Measurements from ENCODE around the gene NPSR1. TPM values are rescaled to one million over a fixed set of nuclear protein-coding genes. Genes with fewer than 3 reads are reported as not detected.
"Not testable (repeated sequence)": the region's sequence is repeated elsewhere in the genome, so short reads cannot be mapped to it uniquely, and the experiment has no call there.

NPSR1 gene
- polyA plus RNA-seq, 3 donors, result not detected

GRCh38 chr7:34845666-34846361, 187.8 kb downstream of the NPSR1 start:
- WGBS, 3 donors, result 66 to 80% (median 67%) methylated on average over 4 of the region's 4 CpGs
- no peak overlapping the region for H3K27ac ChIP-seq (ENCODE audit: low read depth, low read length)

DNA sequence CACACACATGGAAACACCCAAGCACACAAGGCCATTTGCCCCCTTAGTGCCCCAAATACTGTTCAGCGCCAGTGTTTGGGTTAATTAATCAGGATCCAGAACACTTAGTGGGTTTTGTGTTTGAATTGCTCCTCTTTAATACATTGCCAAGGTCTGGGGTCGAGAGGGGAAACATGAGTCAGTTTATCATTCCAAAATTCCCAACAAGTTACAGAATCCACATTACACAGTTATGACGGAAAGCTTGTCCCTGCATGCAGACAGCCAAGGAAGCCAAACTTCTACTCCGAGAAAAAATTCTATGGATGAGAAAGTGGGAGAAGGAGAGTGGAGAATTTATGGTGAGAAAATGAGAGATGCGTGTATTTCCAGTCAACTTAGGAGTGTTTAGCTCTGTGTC, 189.0 kb downstream of the NPSR1 start:
- no peak overlapping the region for H3K27ac ChIP-seq (ENCODE audit: low read depth, low read length)
- WGBS, 3 donors, result 68 to 84% (median 75%) methylated on average over 5 of the region's 5 CpGs

DNA sequence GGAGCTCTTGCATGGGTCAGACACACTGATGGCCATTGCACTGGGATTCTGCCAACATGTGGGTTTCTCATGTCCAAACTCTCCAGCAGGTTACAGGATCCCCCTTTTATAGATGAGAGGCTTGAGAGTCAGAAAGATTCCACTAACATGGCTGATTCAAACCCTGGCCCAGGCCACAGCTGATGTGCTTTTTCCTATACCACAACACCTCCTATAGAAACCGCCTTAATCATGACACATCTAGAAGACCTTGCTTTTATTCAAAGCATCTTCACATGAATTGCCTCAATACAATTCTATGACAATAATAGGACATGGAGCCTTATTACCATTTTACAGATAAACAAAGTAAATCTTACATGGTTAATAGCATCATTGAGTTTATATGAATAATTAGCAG, 190.7 kb downstream of the NPSR1 start:
- WGBS, 3 donors, result 93 to 97% (median 96%) methylated on average over 1 of the region's 1 CpG
- no peak overlapping the region for H3K27ac ChIP-seq (ENCODE audit: low read depth, low read length)

GRCh38 chr7:34849163-34849960, 191.3 kb downstream of the NPSR1 start:
- H3K27ac ChIP-seq (ENCODE audit: low read depth, low read length), result no peak overlapping the region
- 56 to 83% (median 79%) methylated on average over 9 of the region's 9 CpGs for WGBS, 3 donors

- 54 to 83% (median 63%) methylated on average over 1 of the region's 1 CpG for WGBS, 3 donors
- H3K27ac ChIP-seq (ENCODE audit: low read depth, low read length), result no peak overlapping the region
Measured at GRCh38 chr7:34849986-34850385, 192.0 kb downstream of the NPSR1 start.

GRCh38 chr7:34850681-34851080, 192.7 kb downstream of the NPSR1 start:
- H3K27ac ChIP-seq (ENCODE audit: low read depth, low read length), result no peak overlapping the region
- 55 to 62% (median 58%) methylated on average over 8 of the region's 8 CpGs for WGBS, 3 donors

GRCh38 chr7:34851431-34851830, 193.4 kb downstream of the NPSR1 start:
- H3K27ac ChIP-seq (ENCODE audit: low read depth, low read length), result no peak overlapping the region
- 57 to 69% (median 64%) methylated on average over 2 of the region's 2 CpGs for WGBS, 3 donors

DNA sequence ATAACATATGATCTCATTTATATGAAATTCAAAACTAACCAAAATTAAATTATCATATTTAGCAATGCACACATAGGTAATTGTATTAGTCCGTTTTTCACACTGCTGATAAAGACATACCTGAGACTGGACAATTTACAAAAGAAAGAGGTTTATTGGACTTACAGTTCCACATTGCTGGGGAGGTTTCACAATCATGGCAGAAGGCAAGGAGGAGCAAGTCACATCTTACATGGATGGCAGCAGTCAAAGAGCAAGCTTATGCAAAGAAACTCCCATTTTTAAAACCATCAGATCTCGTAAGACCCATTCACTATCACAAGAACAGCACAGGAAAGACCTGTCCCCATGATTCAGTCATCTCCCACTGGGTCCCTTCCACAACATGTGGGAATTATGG, 200.4 kb downstream of the NPSR1 start:
- WGBS, 3 donors, result 71 to 86% (median 82%) methylated on average over 2 of the region's 2 CpGs
- not testable (repeated sequence) for H3K27ac ChIP-seq (ENCODE audit: low read depth, low read length)

DNA sequence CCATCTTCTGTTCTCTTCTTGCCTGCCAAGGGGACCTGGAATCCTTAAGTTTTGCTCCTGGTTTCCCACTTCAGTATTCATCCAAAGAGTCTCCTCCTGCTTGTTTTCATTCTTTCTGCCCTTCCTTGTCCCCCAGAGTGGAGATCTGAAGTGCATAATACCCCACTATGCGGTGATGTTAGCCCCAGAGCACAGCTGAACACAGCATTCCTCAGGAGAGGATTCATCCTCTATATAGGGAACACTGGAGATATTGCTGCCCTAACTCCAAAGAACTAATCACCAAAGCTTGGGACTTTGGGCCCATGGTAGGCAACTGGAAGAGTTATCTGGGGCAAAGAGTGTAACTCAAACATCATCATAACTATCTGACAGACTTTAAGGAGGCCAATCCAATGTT, 201.3 kb downstream of the NPSR1 start:
- 78 to 88% (median 81%) methylated on average over 1 of the region's 1 CpG for WGBS, 3 donors

DNA sequence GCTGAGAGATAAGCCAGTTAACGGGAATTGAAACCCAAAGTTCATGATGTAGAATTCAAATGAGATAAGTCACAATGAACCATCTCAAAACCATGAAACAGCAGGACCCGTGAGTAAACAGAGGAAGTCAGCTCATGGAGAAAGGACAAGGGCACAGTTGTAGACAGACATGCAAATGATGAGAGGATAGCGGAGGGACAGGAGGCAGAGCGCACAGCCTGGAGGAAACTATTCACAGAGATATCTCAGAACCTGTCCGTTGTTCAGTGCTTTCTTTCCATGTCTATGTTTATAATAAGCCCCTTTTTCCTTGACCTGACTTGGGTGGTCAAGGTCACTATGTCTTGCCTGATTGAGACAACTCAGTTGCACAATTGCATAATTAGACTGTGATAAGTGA, 208.2 kb downstream of the NPSR1 start:
- not testable (repeated sequence) for H3K27ac ChIP-seq (ENCODE audit: low read depth, low read length)
- 73 to 80% (median 77%) methylated on average over 4 of the region's 5 CpGs for WGBS, 3 donors

More for the DNA sequence above, 201.3 kb downstream of the NPSR1 start:
- not testable (repeated sequence) for H3K27ac ChIP-seq (ENCODE audit: low read depth, low read length)

DNA sequence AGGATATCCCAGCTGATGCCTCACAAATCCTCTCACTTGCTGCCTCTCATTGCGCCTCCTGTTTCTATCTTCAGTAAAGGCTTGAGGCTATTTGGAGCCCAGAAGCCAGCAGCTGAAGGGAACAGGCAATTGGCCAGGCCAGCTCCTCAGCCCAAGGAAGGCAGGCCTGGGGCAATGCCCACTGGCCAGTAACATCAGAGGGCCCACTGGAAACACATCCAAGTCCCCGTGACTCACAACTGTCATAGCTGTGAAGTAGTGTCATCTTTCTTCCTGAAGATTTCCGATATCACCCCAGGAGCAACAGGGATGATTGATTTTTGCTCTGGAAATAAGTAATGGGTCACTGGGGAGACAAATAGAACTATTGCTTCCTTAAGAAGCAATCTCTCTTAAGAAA, 209.3 kb downstream of the NPSR1 start:
- 71 to 82% (median 77%) methylated on average over 3 of the region's 3 CpGs for WGBS, 3 donors
- H3K27ac ChIP-seq (ENCODE audit: low read depth, low read length), result not testable (repeated sequence)

DNA sequence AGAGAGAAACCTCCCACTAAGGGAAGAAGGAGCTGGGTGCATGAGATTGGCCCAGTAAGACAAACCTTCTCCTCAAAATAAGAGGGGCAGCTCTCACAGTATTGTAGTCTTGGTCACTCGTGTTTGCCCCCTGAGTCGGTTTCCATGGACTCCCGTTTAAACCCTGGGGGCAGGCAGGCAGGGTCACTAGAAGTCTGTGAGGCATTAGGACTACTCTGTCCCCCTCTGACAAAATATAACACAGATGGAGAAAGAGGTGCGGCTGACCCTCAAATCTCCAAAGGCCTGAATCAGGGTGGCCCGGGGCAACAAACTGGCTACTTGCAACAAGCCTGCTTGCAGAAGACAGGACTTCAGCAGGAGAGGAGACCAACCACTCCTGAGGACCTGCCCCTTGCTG, 210.6 kb downstream of the NPSR1 start:
- 86 to 91% (median 91%) methylated on average over 5 of the region's 5 CpGs for WGBS, 3 donors
- H3K27ac ChIP-seq (ENCODE audit: low read depth, low read length), result not testable (repeated sequence)

- WGBS, 3 donors, result 71 to 89% (median 85%) methylated on average over 6 of the region's 6 CpGs
- no peak overlapping the region for H3K27ac ChIP-seq (ENCODE audit: low read depth, low read length)
Measured at GRCh38 chr7:34869057-34869456, 211.0 kb downstream of the NPSR1 start.

DNA sequence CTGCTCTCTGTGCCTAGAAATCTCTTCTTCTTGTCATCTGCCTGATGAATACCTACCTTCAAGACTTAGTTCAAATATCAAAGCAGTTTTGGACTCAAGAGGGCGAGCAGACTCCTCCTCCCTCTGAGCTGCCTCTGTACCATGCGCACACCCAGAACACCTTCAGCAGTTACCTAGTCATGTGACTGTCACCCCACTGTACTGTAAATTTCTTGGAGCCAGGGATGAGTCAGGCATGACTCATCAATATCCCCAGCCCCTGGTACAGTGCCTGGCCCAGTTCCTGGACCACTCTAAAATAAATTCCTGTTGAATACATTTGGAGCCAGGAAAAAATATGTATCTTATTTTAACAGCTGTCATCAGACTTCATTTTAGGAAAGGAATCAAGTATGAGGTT, 212.0 kb downstream of the NPSR1 start:
- WGBS, 3 donors, result 84 to 95% (median 88%) methylated on average over 2 of the region's 2 CpGs
- not testable (repeated sequence) for H3K27ac ChIP-seq (ENCODE audit: low read depth, low read length)

DNA sequence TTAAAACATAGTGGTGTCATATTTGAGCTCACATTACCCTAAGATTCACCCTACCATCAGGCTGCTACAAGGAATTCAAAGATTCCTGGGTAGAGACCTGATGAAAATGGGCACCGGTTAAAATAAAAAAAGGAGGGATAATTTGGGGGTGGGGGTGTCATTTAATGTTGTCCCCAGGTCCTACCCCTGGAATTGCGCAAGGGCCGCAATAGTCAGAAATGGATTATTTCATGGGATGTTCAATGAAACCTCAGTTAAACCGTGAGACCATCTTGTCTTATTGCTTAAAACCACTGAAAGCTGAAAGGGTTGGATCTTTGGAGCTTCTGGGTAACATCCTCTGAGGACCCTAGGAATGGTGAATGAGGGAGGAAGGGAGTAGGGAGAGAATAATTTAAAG, 216.3 kb downstream of the NPSR1 start:
- H3K27ac ChIP-seq (ENCODE audit: low read depth, low read length), result not testable (repeated sequence)
- 87 to 93% (median 92%) methylated on average over 4 of the region's 4 CpGs for WGBS, 3 donors

DNA sequence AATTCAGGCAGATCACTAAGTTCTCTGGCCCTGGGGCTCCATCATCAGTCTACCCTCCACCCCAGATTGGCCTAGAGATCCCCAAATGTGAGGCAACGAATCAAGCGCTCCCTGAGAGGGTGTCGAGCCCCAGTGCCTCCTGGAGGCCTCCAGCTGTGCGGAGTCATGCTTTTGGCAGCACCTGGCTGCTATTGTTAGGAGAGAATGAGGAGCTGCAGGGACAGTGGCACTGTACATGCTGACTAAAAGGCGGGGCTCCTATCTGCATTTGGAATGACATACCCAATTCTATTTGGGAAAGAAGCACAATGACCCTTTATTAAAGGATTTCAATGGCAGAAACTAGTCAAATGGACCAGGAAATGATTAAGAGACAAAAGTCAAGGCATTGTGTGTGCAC, 217.5 kb downstream of the NPSR1 start:
- 78 to 82% (median 81%) methylated on average over 5 of the region's 5 CpGs for WGBS, 3 donors
- no peak overlapping the region for H3K27ac ChIP-seq (ENCODE audit: low read depth, low read length)

DNA sequence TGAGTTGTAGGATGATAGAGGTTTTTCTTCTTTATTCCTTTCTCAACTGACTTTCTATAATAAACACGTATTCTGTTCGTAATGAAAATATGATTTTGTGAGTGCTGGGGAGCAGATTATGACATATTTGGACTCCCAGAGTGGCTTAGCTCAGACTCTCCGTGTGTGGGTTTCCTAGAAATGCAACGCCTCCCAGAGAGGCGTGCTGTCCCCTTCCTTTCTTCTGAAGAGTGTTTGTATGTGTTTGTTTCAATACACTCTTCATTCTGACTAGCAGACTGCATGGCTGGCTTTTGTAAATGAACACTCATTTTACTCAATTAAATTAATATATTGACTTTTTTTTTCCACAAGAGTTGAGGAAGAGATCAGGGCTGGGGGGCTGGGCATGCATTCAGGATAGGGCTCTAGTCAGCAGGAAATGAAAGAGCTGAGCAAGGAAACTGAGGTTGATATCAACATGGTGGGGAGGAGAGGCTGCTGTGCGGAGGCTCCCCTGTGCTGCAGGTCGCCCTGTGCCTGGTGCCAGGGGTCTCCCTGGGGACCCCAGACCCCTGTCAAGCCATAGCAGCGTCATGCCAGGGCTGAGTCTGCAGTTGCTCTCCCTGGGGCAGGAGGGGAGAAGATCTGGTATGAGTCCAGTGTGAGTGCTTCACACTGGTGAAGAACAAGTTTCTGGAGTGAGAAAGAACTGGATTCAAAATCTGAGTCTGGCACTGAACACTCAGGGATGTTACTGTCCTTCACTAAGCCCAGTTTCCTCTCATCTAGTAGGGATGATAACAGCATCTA, 221.1 kb downstream of the NPSR1 start:
- WGBS, 3 donors, result 63 to 79% (median 70%) methylated on average over 8 of the region's 8 CpGs
- H3K27ac ChIP-seq (ENCODE audit: low read depth, low read length), result not testable (repeated sequence)

DNA sequence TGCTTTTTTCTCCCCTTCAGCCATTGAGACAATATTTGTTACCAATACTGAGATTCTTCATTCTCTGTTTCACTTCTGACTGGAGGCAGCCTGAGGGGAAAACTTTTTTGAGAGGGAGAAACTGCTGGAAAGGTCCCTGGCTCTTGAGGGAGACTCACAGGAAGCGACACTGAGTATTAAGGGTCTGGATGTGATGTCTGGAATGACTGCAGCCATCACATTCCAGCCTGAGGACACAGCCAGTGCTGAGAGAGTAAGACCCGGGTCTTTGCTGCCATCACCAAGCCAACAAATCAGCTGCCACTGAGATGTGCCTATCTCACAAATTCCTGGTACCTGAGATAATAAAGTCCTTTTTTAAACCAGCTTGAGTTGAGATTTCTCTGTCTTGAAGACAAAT, 221.9 kb downstream of the NPSR1 start:
- 51 to 74% (median 68%) methylated on average over 2 of the region's 2 CpGs for WGBS, 3 donors
- H3K27ac ChIP-seq (ENCODE audit: low read depth, low read length), result no peak overlapping the region

GRCh38 chr7:34883855-34884254, 225.8 kb downstream of the NPSR1 start:
- 90 to 93% (median 92%) methylated on average over 1 of the region's 1 CpG for WGBS, 3 donors
- H3K27ac ChIP-seq (ENCODE audit: low read depth, low read length), result not testable (repeated sequence)
